Stomach smooth muscle (tissue), 2 donors: Measurements from ENCODE around the gene TMEM117.

Source experiments
- H3K27ac ChIP-seq: one replicate; pipeline ENCODE4 v1.7.0; 2013; ENCODE audit warnings: mild to moderate bottlenecking, low read length, inconsistent platforms
- H3K27me3 ChIP-seq, 2 donors: one replicate each; pipeline ENCODE4 v1.7.0; 2013; ENCODE audit warnings: low read length in 2 of 2; ENCODE audit not compliant: insufficient read depth in 2 of 2, control insufficient read depth in 1 of 2
- H3K36me3 ChIP-seq, 2 donors: one replicate each; pipeline ENCODE4 v1.7.0; 2013; ENCODE audit warnings: low read length in 2 of 2; ENCODE audit not compliant: control insufficient read depth in 2 of 2, insufficient read depth in 2 of 2
- H3K4me1 ChIP-seq: one replicate; pipeline ENCODE4 v1.7.0; 2013; ENCODE audit warnings: low read length; ENCODE audit not compliant: control insufficient read depth, insufficient read depth
- H3K4me3 ChIP-seq, 2 donors: one replicate each; pipeline ENCODE4 v1.7.0; 2013; ENCODE audit warnings: low read length in 2 of 2
- H3K9ac ChIP-seq, 2 donors: one replicate each; pipeline ENCODE4 v1.7.0; 2013; ENCODE audit warnings: low read length in 2 of 2, mild to moderate bottlenecking in 1 of 2
- H3K9me3 ChIP-seq, 2 donors: one replicate each; pipeline ENCODE4 v1.7.0; 2013; ENCODE audit warnings: low read length in 2 of 2; ENCODE audit not compliant: control insufficient read depth in 2 of 2
- donor health status: healthy.
- donor health status: Pancreatic carcinoma.

The TMEM117 gene

DNA sequence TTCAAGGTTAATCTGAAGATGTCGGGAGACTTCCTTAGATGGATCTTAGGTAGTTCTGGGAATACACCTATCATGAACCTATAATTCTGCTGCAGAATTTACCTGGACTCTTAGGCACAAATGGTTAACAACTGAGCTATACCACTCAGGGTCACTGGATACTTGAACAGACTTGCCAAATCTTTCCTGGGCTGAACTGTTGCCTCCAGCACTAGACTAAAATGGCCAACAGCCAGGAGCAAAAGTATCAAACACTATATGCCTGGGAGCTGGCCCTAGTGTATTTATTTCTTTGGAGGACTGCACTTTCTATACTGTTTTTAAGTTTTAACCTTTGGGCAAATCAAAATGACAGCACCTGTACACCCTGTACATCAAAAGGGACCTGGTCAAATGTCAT, 252.8 kb downstream of the TMEM117 start:
- Histone ChIP-seq H3K4me3 (no peak overlapping the region), H3K9me3 (no peaks in the 10 kb centered on the region), H3K27ac (no peak overlapping the region), H3K9ac (no peak overlapping the region), H3K27me3 (no peaks in the 10 kb centered on the region), H3K36me3 (no peaks in the 10 kb centered on the region), H3K4me1 (no peaks in the 10 kb centered on the region)

DNA sequence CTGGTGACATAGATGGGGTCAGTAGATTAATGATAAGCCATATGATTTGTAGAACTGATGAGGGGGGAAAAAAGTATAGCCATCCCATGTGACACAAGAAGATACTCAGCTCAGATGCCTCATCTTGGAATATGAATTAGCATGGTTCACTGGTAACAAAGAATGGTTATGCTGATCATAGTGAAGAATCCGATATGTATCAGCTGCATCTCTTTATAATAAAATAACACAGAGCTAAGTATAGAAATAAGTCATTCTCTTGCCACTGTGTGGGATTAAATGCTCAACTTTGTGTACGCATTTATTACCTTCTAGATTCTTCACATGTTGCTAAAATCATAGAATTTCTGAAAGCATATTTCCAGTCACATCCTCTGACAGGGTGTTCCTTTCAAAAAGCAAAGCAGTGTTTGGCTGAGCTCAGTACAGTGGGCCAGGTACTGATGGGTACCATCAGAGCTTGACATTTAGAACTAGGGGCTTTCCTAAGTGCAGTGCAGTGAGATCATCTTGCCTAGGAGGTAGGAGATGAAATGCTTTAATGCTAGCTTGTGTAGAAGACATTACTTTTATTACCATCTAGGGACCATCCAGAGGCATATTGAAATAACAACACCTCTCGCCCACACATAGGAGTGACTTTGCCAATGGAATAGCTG, 256.2 kb downstream of the TMEM117 start:
- Histone ChIP-seq H3K9me3 (no peaks in the 10 kb centered on the region), H3K4me1 (no peaks in the 10 kb centered on the region), H3K27ac (no peak overlapping the region), H3K9ac (no peak overlapping the region), H3K27me3 (no peaks in the 10 kb centered on the region), H3K4me3 (no peak overlapping the region), H3K36me3 (no peaks in the 10 kb centered on the region)

- H3K27me3 ChIP-seq: no peaks in the 10 kb centered on the region
- H3K27ac ChIP-seq: no peak overlapping the region
- H3K4me3 ChIP-seq: no peak overlapping the region
- H3K36me3 ChIP-seq: no peaks in the 10 kb centered on the region
- no peak overlapping the region for H3K9ac ChIP-seq
- no peaks in the 10 kb centered on the region for H3K4me1 ChIP-seq
- H3K9me3 ChIP-seq: no peaks in the 10 kb centered on the region
Observed at GRCh38 chr12:44098786-44099185, 262.9 kb downstream of the TMEM117 start.

- Histone ChIP-seq H3K9me3 (no peaks in the 10 kb centered on the region), H3K4me1 (no peaks in the 10 kb centered on the region), H3K36me3 (no peaks in the 10 kb centered on the region), H3K27me3 (no peaks in the 10 kb centered on the region), H3K4me3 (no peak overlapping the region), H3K27ac (no peak overlapping the region), H3K9ac (no peak overlapping the region)
Observed at GRCh38 chr12:44099486-44099885, 263.6 kb downstream of the TMEM117 start.

- no peak overlapping the region for H3K4me3 ChIP-seq
- no peak overlapping the region for H3K27ac ChIP-seq
- no peaks in the 10 kb centered on the region for H3K9me3 ChIP-seq
- H3K9ac ChIP-seq: no peak overlapping the region
- no peaks in the 10 kb centered on the region for H3K36me3 ChIP-seq
- H3K27me3 ChIP-seq: no peaks in the 10 kb centered on the region
- no peaks in the 10 kb centered on the region for H3K4me1 ChIP-seq
Observed at GRCh38 chr12:44100264-44100663, 264.4 kb downstream of the TMEM117 start.

- H3K4me3 ChIP-seq: no peak overlapping the region
- H3K27me3 ChIP-seq: no peaks in the 10 kb centered on the region
- H3K4me1 ChIP-seq: no peaks in the 10 kb centered on the region
- no peak overlapping the region for H3K9ac ChIP-seq
- H3K36me3 ChIP-seq: no peaks in the 10 kb centered on the region
- no peaks in the 10 kb centered on the region for H3K9me3 ChIP-seq
- H3K27ac ChIP-seq: no peak overlapping the region
Observed at GRCh38 chr12:44101475-44101874, 265.6 kb downstream of the TMEM117 start.

GRCh38 chr12:44114906-44115305, 279.0 kb downstream of the TMEM117 start:
- Histone ChIP-seq H3K36me3 (no peaks in the 10 kb centered on the region), H3K9me3 (no peaks in the 10 kb centered on the region), H3K9ac (no peak overlapping the region), H3K4me3 (no peak overlapping the region), H3K4me1 (no peaks in the 10 kb centered on the region), H3K27me3 (no peaks in the 10 kb centered on the region), H3K27ac (no peak overlapping the region)

DNA sequence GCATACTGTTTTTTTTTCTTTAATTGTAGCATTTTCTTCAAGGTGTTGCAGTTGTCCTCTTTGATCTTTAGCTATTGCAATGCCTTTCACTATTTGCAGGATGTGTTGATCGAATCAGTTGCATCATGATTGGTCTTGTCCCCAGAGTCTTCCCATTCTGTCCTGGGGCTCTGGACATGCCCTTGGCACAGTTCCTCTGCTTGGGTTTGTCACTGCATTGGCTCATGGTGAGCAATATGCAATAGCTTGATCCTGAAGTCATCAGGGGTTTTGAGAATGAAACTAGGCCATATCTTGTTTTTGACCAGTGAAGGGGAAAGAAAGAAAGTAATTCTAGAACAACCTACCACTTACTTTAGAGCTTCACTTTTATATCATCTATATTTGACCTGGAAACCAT, 281.5 kb downstream of the TMEM117 start:
- H3K36me3 ChIP-seq: no peaks in the 10 kb centered on the region
- H3K4me1 ChIP-seq: no peaks in the 10 kb centered on the region
- H3K9ac ChIP-seq: no peak overlapping the region
- no peaks in the 10 kb centered on the region for H3K9me3 ChIP-seq
- H3K4me3 ChIP-seq: no peak overlapping the region
- H3K27me3 ChIP-seq: no peaks in the 10 kb centered on the region
- no peak overlapping the region for H3K27ac ChIP-seq

DNA sequence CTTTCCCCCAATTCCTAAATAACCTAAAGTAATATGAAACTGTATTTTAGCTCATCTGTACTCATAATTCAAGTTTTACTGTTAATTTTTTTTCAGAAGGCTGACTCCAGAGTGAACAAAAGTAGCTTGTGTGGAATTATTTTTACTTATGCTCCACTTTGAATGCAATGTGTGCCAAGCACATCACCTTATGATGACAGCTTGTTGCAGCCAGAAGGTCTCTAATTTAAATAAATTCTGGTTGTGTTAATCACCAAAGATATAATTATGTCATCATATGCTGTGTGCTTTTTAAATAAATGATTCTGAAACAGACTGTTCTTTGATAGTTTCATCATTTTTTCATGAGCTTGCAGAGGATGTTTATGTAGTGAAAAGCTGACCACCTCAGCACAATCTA, 283.1 kb downstream of the TMEM117 start:
- Histone ChIP-seq H3K9ac (no peak overlapping the region), H3K9me3 (no peaks in the 10 kb centered on the region), H3K4me1 (no peaks in the 10 kb centered on the region), H3K36me3 (no peaks in the 10 kb centered on the region), H3K27ac (no peak overlapping the region), H3K27me3 (no peaks in the 10 kb centered on the region), H3K4me3 (no peak overlapping the region)

DNA sequence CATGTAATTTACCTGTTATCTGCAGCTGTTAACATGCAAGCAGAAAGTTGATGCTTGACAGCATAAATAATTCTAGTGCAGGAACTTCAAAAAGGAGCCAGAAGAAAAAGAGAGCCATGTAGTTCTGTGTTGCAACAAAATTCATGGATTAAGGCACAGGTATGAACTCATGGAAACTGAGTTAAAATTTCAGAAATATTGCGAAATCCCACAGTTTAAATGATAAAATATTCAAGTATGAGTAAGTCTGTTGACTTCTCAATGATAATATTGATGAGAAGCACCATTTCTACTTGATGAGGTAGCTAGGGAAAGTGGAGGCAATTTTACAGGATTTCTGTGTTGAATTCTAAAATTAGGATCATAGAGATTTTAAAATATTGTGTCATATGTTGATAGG, 290.9 kb downstream of the TMEM117 start:
- no peaks in the 10 kb centered on the region for H3K4me1 ChIP-seq
- H3K27ac ChIP-seq: no peak overlapping the region
- H3K9me3 ChIP-seq: no peaks in the 10 kb centered on the region
- no peak overlapping the region for H3K9ac ChIP-seq
- no peak overlapping the region for H3K4me3 ChIP-seq
- no peaks in the 10 kb centered on the region for H3K27me3 ChIP-seq
- H3K36me3 ChIP-seq: no peaks in the 10 kb centered on the region

- Histone ChIP-seq H3K9me3 (no peaks in the 10 kb centered on the region), H3K36me3 (no peaks in the 10 kb centered on the region), H3K27ac (no peak overlapping the region), H3K27me3 (no peaks in the 10 kb centered on the region), H3K9ac (no peak overlapping the region), H3K4me1 (no peaks in the 10 kb centered on the region), H3K4me3 (no peak overlapping the region)
Observed at GRCh38 chr12:44127966-44128710, 292.3 kb downstream of the TMEM117 start.
